IMR-90 (cell line): Measurements from ENCODE around the gene CEP70.

Experiments
- MAFK ChIP-seq: IDR thresholded peaks from 2 replicates; pipeline ENCODE4 v1.6.1; 2012; ENCODE audit warnings: low read depth, low read length, improper control_type of control experiment
- POLR2A ChIP-seq: IDR thresholded peaks from 2 replicates; pipeline ENCODE4 v1.6.1; 2012; ENCODE audit warnings: mild to moderate bottlenecking, low read depth, low read length
- RAD21 ChIP-seq: IDR thresholded peaks from 2 replicates; pipeline ENCODE4 v1.6.1; 2012; ENCODE audit warnings: low read length, improper control_type of control experiment
- RFX5 ChIP-seq: IDR thresholded peaks from 2 replicates; pipeline ENCODE4 v1.8.0; 2012; ENCODE audit warnings: low read depth, mild to moderate bottlenecking, low read length, moderate library complexity
- TF ChIP-seq, protein P1 (sequence below): conservative IDR thresholded peaks from 2 replicates; pipeline ENCODE4 v1.5.1; 2012; ENCODE audit warnings: mild to moderate bottlenecking, low read depth, low read length, improper control_type of control experiment
- TF ChIP-seq, protein P2 (sequence below): fragments of 150-350 bp; IDR thresholded peaks from 2 replicates; pipeline ENCODE4 v1.6.1; 2017; ENCODE audit warnings: mild to moderate bottlenecking, antibody characterized with exemption, low read length, low read depth

DNA sequence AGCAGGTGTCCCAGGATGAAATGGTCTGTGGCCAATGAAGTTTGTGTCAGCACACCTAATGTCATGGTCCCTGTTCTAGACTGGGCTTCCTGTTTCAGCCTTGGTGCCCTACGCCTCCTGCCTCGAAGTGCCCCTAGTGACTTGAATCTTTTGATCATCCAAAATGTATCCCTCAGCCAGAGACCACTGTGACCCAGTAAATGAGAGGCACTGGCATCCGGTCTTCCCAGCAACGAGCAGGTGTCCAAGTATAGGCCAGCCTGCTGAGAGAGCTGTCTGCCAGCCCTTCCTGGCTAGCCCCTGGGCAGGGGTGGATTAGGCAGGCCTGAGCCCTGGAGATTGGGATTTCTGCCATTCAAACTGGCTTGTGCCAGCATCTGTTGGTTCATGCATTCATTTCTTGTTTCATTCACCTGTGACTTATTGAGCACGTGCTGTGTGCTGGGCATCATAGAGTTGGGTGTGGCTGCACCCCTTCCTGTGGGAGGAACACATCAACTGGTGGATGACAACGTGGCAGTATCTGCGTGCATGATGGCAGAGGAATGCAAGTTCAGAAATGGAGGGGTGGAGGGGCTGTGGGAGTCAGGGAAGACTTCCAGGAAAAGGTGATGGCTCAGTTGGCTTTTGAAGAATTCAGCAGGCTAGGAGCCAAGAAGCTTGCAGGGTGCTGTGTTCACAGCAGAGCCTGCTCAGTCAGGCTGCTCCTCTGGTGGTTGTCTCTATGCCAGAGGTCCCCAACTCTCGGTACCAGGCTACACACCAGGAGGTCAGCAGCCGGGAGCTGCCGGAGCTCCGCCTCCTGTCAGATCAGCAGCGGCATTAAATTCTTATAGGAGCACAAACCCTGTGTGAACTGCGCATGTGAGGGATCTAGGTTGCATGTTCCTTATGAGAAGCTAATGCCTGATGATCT is 138.0 kb downstream of the CEP70 start:
- TF ChIP-seq, protein P1, sequence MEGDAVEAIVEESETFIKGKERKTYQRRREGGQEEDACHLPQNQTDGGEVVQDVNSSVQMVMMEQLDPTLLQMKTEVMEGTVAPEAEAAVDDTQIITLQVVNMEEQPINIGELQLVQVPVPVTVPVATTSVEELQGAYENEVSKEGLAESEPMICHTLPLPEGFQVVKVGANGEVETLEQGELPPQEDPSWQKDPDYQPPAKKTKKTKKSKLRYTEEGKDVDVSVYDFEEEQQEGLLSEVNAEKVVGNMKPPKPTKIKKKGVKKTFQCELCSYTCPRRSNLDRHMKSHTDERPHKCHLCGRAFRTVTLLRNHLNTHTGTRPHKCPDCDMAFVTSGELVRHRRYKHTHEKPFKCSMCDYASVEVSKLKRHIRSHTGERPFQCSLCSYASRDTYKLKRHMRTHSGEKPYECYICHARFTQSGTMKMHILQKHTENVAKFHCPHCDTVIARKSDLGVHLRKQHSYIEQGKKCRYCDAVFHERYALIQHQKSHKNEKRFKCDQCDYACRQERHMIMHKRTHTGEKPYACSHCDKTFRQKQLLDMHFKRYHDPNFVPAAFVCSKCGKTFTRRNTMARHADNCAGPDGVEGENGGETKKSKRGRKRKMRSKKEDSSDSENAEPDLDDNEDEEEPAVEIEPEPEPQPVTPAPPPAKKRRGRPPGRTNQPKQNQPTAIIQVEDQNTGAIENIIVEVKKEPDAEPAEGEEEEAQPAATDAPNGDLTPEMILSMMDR: no peak
- no peak for TF ChIP-seq POLR2A
- no peak for TF ChIP-seq RAD21
- TF ChIP-seq MAFK: no peak
- TF ChIP-seq RFX5: no peak
- TF ChIP-seq, protein P2, sequence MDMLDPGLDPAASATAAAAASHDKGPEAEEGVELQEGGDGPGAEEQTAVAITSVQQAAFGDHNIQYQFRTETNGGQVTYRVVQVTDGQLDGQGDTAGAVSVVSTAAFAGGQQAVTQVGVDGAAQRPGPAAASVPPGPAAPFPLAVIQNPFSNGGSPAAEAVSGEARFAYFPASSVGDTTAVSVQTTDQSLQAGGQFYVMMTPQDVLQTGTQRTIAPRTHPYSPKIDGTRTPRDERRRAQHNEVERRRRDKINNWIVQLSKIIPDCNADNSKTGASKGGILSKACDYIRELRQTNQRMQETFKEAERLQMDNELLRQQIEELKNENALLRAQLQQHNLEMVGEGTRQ: no peak
